OCI-LY1 (cell line): Measurements from ENCODE around the gene LPA.

Experiments
- CTCF ChIP-seq: fragments of 200-600 bp; sonication (generic), shearing (Covaris generic); IDR thresholded peaks from 2 replicates; pipeline ENCODE4 v1.5.1; 2017; ENCODE audit warnings: mild to moderate bottlenecking, antibody characterized with exemption, low read length, moderate library complexity, mixed read lengths
- EZH2 ChIP-seq: fragments of 200-600 bp; sonication (generic), shearing (Covaris generic); IDR thresholded peaks from 2 replicates; pipeline ENCODE4 v1.8.0; 2017; ENCODE audit warnings: borderline replicate concordance, mixed run types, mild to moderate bottlenecking, antibody characterized with exemption, low read length, moderate library complexity, mixed read lengths

DNA sequence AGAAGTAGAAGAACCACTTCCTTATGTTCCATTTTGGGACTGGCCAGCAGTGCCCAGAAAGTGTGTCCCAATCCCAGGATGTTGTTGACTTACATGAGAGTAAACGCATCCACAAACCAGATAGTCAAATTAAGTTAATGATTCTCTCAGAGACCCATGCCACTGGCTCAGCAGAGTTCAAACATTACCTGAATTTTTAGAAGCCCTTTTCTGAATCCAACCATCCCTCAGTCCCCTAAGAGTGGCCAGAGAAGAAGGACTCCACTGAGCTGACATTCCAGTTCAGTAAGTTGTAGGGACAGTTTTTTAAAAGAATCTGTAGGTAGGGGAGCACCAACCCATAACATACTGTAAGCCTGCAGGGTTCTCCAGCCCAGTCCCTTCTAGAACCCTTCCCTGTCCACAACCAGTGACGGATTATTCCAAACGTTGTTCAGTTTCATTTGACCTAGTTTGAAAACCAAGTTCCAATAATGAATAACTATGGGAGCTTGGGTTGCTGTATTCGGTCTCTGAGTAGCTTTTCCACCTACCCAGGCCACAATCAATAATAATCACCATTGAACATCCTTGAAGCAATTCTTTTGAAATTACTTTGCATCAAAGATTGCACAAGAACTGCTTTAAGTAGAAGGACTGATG, 153.0 kb downstream of the LPA start:
- TF ChIP-seq CTCF (no peak), EZH2 (no peak)
